NCI-H187 (cell line): ENCODE measurements around the gene NUDT4.
"Not testable (repeated sequence)": the region's sequence is repeated elsewhere in the genome, so short reads cannot be mapped to it uniquely, and the experiment has no call there.

Experiments used
- DNase-seq, 2 experiments: peaks; one replicate each; lab custom pipeline; 2025; lab: John Stamatoyannopoulos, UW

NUDT4 gene

DNA sequence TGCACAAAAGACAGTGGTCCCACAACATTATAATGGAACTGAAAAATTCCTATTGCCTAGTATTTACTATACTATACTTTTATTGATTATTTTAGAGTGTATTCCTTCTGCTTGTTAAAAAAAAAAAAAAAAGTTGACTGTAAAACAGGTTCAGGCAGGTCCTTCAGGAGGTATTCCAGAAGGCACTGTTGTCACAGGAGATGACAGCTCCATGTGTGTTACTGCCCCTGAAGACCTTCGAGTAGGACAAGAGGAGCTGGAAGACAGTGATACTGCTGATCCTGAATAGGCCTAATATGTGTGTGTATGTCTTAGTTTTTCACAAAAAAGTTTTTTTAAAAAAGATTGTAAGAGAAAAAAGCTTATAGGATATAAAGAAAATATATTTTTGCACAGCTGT lies 51.7 kb downstream of the NUDT4 start:
- no peak for DNase-seq

DNA sequence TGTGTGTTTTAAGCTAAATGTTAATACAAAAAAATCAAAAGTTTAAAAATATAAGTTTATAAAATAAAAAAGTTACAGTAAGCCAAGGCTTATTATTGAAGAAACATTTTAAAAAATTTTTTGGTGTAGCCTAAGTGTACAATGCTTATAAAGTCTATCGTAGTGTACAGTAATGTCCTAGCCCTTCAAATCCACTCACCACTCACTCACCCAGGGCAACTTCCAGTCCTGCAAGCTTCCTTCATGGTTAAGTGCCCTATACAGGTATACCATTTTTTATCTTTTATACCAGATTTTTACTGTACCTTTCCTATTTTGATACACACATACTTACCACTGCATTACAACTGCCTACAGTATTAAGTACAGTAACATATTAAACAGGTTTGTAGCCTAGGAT lies 52.1 kb downstream of the NUDT4 start:
- DNase-seq: no peak

DNA sequence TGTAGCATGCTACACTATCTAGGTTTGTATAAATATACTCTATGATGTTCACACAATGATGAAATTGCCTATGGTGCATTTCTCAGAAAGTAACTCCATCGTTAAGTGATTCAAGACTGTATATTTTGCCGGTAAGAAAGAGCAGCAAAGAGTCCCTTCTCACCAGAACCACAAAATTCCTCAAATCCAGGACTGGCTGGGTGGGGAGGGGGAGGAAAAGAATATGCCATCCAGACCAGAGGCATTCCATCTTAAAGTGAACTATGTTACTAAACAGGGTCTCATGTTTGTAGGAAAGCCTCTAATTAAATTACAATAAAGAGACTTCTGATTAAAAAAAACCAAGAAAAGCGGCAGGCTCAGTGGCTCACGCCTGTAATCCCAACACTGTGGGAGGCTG lies 52.6 kb downstream of the NUDT4 start:
- DNase-seq: no peak

DNA sequence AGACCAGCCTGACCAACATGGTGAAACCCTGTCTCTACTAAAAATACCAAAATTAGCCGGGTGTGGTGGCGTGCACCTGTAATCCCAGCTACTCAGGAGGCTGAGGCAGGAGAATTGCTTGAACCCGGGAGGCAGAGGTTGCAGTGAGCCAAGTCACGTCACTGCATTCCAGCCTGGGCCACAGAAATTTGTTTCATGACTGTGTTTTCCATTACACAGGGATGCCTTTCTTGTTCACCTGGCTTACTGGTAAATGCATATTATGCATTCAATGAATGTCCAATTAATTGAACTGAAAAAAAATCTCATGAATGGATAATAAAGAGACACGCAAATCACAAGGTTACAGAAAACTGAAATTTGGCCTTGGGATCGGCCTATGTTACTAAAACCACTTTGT lies 54.3 kb downstream of the NUDT4 start:
- not testable (repeated sequence) for DNase-seq

DNA sequence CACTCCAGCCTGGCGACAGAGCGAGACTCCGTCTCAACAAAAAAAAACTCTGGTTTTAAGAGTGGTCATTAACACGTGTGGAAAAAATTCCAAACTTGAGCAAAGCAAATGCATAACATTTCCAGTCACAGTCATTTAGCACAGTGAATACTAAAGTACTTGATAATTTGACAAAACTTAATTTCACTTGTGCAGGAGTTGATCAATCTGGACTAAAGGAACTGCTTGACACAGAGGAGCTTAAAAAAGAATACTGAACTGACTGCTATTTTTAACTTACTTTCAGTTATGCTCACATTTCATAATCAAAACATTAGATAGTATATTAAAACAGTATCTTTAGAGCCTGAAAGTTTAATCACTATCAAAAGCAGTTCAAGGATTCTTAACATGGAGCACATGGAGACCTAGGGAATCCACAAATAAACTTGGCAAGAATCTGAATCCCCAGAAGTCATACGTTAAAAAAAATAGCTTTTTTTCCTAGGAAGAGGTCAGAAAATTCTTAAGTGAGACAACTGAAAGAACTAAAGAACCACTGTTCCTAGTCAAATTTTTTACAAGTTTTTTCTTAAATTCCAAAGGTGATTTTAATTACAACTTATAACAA lies 56.6 kb downstream of the NUDT4 start:
- DNase-seq: no peak

DNA sequence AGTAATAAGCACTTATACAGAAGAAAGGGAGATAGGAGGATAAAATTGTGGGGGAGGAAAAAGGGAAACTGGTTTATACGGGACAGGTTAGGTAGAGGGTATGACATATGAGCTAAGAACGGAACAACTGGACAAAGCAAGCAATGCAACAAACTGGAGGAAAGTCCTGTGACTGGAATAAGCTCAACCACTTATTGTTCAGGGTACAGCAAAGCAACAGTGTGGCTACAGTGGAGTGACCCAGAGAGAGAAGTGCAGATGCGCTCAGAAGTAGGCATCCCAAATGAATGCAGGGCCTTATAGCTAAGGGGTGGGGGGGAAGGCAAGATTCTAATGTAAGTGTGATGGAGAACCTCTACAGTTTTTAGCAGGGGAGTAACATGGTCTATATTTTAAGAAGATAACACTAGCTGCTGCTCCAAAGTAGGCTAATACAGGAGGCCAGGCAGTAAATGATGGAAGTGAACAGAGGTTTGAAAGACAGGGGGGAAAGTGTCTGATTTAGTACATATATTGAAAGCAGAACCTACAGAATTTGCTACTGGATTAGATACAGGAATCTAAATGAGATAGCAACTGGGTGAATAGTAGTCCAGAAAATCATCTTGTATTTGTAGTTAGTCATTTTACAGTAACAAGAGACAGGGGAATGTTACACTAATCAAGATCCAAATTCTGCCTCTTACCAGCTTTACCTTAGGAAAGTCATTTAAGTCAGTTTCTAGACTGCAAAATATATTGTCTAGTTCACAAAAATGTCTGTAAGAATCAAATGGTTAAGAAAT lies 60.7 kb downstream of the NUDT4 start:
- DNase-seq: no peak

DNA sequence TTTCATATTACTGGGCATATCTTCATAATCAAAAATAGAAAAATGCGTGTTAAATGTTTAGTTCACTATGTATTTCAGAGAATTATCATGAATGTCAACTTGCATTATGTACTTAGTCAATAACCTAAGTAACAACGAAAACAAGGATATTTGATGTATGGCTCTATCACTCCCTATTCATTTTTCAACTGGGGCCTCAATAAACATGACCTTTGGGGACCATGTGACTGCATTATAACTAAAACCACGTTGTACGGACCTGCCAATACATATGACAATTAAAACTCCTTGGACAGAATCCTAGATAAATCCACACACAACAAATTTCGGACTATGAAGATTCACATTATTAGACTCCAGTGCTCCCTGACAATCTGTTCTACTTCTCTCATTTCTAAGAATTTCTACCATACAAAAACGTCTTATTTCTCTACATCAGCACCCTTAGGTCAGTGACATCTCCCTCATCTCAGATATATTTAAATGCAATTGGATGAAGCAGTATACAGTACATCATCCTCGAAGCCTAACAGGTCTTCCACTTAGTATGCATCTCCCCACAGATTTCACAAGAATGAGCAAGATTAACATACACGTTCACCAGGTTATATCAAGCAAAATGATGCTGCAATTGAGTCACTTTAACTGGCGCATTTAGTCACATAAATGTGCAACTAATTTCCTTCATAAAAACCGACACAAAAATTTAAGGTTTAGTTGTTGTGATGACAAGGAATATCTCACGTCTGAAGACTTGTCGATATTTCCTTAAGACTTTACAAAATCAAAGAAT lies 62.5 kb downstream of the NUDT4 start:
- DNase-seq: no peak

DNA sequence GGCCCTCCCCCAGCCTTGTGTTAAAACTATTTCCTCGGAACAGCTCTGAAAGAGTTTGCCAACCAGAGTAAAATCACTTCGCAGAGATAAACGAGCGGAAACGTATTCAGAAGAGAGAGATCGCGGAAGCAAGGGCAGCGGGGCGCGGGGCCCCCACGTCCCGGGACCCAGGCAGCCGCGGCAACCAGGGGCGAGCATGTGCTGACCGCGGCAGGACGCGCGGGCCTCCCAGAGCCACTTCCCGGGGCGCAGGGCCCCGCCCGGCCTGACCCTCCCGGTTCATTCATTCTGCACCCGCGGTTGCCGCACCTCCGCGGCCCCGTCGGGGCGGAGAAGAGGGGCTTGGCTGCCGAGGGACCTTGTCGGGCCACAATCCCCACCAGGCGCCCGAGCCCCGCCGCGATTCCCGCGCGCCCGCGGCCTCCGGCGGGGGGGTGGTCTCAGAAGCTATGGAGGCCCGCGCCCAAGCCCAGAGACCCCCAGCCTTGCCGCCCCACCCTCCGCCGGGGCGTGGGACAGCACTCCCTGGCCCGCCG lies 63.4 kb downstream of the NUDT4 start:
- DNase-seq: no peak

DNA sequence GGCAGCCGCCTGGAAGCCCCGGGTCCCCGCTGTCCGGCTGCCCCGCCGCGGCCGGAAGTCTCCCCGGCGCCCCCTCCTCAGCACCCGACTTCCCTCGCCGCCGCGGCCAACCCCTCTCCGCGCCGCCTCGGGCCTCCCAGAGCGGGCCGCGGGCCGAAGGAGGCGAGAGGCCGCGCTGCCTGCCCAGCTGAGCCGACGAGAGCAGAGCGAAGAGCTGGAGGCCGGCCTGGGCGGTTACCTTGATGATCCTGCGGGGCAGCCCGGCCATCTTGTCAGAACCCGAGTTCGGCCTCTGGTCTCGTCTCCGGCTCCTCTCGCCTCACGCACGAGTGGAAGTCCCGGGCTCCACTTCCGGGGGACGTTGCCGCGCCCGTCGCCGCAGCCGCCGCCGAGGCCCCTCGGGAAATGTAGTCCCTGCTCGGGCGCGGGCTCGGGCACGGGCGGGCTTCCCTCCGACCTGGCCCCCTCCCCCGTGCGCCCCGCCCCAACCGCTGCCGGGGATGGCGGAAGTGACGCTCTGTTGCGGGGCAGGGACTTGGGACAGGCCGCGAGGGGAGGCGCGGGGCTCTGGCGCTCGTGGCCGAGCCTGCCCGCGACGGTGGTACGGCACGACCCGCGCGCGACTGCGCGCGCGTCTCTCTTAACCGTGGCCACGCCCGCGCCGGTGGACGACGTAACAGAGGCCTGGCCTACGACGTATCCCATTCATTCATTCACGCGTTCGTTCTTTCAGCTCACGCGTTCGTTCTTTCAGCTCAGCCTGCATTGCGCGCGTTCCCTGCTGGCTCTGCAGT lies 64.1 kb downstream of the NUDT4 start, which contains the start of gene UBE2N:
Gene UBE2N, minus strand, starts transcription at position 331 of the 794 bp plus-strand sequence. Its CDS starts 63 bp downstream, at position 268.
- peak; percentile 86 to 94 for DNase-seq

DNA sequence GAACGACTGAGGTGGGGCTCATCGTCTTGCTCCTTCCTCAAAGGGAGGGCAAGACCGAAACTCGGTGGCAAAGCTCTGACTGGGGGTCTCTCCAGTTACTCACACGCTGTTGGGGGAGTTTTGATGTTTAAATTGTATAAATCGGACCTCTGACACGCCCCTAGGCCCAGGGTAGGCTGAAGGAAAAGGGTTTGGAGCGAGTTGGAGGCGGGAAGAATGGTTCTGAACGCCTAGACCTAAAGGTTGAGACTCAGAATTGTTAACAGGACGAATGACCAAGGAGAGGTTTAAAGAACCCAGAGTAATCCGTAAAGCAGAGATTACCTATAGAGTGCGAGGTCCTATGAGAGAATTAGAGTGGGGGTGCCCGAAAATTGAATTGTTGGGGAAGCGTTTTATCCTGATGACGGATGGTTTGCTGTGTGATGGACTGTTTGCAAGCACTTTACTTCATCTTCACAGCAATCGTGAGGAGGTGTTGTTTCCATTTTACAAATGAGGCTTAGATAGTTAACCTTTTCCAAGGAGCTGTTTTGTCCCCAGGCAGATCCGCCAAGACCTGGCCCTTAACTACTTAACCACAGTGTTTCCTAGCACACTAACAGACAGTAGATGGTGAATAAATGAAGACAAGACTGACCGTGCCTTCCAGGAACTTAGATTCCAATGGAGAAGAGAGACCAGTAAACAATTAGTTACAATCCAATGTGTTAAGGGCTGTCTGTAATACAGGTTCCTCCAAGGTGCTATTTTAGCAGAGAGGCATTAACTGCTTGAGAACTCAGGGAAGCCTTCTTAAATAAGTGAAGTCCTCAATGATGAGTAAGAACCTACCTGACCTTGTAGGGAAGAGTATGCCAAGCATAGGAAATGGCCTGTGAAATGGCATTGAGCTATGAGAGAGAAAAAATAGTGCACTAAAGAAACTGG lies 65.0 kb downstream of the NUDT4 start:
- DNase-seq: no peak

DNA sequence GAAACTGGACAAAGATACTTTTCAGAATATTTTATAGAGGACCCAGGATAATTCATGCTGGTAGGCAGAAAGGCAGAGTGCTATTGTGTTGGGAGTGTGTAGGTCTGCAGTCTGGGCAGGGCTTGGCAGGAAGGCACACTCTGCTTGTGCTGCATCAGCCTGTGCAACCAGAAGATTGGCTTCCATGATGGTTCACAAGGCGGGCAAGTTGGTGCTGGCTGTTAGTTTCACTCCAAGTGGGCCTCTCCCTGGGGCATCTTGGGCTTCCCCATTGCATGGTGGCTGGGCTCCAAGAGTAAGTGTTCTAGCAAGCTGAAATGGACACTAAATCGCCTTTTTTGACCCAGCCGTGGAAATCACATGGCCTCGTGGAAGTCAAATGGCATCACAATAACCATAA lies 65.9 kb downstream of the NUDT4 start:
- DNase-seq: no peak

DNA sequence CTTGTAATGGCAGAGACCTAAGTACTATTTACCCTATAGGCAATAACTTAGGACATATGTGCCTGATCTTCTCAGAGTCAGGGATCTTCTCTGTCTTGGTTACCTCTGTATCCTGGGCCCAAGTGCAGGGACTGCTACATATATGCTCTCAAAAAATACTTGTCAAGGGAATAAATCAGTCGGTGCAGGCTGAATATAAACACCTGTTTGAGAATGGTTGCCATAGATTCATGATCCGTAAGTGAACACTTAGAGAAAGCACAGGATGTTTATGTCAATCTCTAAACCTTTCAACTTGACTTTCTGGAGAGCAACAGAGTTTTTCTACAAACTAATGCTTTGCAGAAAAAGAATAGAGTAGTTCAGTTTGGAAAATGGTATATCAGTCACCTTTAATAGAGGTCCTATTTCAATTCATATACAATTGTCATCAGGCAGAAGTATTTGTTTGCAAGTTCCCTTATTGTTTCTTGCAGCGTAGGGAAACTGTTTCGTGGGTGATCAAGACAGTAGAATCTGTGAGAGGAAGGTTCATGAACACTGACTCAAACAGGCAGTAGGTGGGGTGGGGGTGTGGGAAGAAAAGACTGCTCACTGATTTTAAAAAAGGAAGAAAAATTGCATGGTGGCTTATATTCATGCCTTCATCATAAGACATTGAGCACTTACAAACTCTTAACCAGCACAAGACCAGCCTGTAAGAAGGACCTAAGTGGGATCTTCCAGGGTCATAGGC lies 70.0 kb downstream of the NUDT4 start:
- peak in 1 of 2 experiments; percentile 44 for DNase-seq

DNA sequence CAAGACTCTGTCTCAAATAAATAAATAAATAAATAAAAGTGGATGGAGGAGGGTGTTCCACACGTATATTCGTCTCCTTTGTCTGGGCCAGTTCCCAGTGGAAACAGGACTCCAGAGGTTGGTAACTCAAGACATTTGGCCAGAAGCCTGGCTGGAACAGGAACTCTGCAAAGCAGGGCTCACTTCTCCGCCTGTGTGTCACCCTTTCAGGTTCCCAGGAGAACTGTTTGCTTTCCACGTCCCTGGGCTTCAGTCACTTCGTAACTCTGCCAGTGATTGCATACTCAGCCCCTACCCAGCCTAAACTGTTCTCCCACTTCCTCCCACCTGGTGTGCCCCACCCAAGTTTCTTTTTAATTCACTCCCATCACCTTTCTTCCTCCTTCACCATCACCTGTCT lies 71.1 kb downstream of the NUDT4 start:
- DNase-seq: no peak

DNA sequence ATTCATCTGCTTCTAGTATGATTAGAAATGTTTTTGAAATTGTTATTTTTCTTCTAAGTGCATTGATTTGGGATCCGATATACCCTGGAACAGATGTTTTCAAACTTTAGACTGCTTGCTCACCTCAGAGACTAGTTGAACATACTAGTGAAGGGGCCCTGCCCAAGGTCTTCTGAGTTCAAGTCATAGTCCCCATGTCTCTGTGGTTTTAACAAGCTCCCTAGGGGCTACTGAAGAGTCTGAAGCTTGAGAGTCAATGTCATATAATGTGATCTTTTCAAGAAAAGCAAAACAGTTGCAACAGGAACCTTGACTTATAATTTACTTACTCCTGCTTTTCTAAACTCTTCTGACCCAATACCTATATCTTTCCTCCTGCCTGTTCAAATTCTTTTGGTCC lies 71.6 kb downstream of the NUDT4 start:
- DNase-seq: no peak

DNA sequence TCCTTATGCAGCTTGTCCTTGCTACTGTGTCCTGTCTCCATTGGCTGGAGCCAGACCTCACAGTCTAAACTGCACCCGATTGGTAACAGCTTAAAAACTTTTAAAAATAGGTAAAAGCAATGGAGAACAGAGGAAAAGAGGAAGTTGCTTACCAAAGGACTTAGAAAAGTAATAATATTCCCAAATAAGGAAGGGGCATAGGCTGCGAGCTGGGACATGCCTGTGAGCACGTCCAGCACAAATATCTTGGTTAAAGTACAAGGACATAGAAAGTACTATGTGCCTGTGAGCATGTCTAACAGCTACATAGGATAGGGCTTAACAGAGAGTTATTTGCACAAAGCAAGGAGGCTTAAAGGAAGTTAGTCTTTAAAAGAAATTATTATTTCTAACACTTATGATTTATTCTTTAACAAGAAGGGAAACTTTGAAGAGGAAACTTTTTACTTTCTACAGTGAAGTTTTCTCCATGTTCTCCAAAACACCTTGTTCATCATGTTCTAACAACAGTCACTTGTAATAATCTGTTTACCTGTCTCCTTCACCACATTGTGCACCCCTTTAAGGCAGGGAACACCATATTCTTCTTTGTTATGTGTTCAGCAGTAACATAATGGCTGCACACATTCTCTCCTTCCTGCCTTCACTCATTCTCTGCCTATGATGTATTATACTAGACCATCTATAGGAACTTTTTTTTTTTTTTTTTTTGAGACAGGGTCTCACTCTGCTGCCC lies 73.9 kb downstream of the NUDT4 start:
- DNase-seq: no peak

DNA sequence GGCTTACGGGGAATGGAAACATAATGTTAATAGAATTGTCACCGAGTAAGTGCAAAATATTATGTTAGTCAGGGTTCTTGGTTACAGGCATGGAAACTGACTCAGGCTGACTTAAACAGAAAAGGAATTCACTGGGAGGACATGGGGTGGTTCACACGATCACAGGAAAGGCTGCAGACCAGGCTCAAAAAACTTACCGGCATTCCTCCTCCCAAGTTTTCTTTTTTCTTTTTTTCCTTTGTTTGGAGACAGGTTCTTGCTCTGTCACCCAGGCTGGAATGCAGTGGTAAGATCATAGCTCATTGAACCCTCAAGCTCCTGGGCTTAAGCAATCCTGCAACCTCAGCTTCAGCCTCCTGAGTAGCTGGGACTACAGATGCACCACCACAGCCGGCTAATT lies 75.9 kb downstream of the NUDT4 start:
- no peak for DNase-seq

DNA sequence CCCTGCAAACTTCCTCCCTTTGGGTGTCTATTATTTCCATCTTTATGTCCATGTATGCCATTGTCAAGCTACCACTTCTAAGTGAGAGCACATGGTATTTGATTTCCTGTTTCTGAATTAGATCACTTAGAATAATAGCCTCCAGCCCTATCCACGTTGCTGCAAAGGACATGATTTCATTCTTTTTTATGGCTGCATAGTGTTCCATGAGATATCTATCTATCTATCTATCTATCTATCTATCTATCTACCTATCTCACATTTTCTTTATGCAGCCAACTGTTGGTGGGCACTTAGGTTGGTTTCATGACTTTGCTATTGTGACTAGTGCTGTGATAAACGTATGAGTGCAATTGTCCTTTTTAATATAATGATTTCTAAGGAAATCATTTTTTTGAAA lies 78.4 kb downstream of the NUDT4 start:
- DNase-seq: no peak
